ENCODE data around the gene XPR1.
"Not testable (repeated sequence)": the region's sequence is repeated elsewhere in the genome, so short reads cannot be mapped to it uniquely, and the experiment has no call there.

The XPR1 gene

DNA sequence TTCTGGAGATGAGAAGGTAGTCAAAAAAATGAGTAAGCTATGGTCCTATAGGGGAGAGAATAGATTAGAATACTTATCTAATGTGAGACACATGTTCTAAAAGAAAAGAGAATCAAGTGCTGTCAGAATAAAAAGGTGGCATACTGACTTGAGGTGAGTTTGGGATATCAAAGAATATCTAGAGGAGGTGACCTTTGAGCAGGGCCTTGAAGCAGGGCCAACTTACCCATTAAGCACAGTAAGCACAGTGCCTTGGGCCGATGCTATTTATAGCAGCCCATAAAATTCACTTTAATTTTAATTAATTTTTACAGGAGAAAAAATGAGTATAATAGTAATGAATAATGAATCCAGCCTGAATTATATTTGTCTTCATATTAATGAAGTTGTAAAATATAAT lies 92.2 kb downstream of the XPR1 start:
- DNase-seq: no peak

DNA sequence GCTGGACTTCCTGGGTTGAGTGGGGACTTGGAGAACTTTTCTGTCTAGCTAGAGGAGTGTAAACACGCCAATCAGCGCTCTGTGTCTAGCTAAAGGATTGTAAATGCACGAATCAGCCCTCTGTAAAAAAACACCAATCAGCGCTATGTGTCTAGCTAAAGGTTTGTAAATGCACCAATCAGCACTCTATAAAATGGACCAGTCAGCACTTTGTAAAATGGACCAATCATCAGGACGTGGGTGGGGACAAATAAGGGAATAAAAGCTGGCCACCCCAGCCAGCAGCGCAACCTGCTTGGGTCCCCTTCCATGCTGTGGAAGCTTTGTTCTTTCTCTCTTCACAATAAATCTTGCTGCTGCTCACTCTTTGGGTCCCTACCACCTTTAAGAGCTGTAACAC lies 94.2 kb downstream of the XPR1 start:
- DNase-seq: not testable (repeated sequence)

DNA sequence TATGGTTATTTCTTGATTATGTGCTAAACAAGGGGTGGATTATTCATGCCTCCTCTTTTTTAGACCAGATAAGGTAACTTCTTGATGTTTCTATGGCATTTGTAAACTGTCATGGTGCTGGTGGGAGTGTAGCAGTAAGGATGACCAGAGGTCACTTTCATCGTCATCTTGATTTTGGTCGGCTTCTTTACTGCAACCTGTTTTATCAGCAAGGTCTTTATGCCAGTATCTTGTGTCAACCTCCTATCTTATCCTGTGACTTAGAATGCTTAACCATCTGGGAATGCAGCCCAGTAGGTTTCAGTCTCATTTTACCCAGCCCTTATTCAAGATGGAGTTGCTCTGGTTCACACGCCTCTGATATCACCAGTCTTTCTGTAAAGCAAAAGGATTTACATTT lies 95.9 kb downstream of the XPR1 start:
- DNase-seq: not testable (repeated sequence)

DNA sequence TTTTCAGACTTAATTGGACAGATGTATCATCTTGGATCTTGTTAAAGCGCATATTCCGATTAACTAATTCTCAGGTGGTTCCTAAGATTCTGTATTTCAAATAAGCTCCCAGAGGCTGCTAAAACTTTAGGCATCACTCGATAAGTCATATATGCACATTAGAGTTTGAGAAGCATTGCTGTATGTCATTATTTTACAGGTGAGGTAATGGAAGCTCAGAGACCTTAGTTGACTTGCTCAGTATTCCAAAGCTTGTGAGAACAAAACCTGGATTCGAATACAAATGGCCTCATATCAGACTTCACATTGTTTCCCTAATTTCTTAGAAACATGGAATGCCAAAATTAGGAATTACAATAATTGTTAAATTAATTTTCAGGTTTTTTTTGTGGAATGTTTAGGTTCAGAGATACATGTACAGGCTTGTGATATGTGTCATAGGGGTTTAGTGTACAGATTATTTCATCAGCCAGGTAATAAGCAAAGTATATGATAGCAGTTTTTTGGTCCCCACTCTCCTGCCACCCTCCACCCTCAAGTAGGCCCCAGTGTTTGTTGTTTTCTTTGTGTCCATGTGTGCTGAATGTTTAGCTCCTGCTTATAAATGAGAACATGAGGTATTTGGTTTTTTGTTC lies 96.8 kb downstream of the XPR1 start:
- no peak for DNase-seq

DNA sequence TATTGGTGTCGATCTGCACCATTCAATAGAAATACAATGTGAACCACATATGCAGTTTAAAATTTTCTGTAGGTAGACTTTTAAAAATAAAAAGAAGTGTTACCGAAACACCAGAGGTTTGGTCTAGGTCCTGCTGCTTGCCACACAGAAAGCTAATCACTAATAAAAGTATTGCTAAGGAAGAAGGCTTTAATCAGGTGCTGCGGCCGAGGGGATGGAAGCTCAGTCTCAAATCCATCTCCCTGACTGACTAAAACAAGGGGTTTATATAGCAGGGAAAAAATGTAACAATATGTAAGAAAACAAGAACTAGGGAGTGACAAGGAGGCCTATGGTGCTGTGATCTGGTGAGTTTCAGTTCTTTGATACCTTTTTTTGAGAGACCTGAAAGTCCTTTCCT lies 99.3 kb downstream of the XPR1 start:
- no peak for DNase-seq

DNA sequence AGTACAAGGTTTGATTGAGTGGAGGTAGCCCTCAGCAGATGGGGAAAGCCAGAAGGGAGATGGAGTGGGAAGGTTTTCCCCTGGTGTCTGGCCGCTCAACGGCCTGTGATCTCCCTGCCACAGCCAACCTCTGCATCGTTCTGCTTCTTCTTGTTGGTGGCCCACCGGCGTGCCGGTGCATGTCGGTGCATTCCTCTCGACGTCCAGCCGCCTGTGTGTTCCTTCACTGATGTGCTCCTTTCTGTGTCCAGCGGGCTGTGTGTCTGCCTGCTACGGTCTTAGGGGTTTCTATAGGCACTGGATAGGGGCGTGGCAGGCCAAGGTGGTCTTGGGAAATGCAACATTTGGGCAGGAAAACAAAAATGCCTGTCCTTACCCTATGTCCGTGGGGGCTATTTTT lies 101.0 kb downstream of the XPR1 start:
- no peak for DNase-seq

DNA sequence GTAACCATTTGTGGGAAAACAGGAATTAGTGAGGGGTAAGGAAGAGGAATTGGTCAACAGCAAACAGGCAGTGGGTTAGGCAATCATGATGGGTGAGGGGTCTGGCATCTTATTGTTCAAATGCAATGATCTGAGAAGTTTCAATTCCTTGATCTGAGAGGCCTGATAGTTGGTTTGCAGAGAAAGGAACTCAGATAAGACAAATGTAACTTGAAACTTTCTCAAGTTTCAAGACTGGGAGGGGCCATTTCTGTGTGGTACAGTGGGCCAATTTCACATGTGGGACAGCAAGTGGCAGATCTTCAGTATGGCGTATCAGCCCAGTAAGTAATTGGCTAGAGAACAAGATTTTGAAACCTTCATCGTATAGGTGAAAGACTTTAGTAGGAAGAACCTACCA lies 102.5 kb downstream of the XPR1 start:
- DNase-seq: no peak

DNA sequence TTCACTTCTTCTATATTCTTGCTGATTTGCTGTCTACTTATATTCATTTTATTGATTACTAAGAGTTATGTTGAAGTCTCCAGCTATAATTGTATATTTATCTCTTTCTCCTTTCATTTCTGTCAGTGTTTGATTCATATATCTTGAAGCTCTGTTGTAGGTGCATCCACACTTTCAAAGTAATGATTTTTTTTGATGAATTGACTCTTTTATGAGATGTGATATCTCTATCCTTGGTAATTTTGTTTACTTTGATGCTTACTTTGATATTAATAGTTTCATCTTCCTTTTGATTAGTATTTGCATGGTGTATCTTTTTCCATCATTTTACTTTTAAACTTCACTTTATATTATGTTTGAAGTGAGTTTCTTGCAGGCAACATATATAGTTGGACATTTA lies 110.8 kb downstream of the XPR1 start:
- DNase-seq: no peak

DNA sequence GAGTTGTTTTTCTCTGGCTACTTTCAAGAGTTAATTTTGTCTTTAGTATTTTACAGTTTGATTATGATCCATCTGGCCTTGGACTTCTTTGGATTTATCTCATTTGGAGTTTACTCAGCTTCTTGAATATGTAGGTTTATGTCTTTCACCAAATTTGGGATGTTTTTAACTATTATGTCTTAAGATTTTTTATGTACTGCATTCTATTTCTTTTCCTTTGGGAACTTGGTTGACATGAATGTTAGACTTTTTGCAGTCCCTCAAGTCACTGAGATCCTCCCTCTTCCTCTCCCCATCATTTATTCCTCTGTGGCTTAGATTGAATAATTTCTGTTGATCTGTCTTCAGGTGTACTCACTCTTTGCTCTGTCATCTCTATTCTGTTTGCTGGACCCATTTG lies 112.0 kb downstream of the XPR1 start:
- no peak for DNase-seq

DNA sequence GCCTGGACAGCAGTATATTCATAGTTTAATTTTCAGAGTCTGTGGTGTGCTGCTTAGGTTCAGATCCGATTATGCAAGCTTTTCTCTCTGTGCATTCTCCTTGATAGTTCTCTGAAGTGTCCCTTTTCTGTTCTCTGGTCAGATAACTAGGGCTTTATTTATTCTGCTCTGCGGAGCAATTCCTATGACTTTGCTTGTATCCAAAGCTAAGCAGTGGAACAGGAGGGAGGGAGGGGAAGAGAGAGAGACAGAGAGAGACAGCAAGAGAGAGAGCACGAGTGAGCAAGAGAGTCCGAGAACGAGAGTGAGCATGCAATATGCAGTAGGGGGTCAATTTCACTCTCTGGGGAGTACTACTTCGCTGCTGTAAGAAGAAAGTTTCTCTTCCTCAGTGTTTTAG lies 113.3 kb downstream of the XPR1 start:
- DNase-seq: no peak

DNA sequence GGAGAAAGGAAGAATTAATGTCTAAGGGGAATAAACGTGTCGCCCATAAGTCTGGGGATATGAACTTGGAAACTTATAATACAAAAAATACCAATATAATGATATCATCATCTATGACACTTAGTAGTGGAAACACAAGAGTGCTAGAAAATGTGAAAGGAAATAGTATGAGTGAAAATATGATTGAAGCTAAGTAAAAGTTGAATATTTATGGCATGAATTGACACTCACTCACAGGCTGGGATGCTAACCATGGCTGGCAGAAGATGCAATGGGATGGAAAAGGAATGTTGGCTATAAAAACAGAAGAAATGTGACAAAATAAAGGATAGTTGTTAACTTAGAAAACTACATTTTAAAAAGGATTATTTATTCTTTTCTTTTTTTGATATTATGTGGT lies 120.1 kb downstream of the XPR1 start:
- DNase-seq: no peak

DNA sequence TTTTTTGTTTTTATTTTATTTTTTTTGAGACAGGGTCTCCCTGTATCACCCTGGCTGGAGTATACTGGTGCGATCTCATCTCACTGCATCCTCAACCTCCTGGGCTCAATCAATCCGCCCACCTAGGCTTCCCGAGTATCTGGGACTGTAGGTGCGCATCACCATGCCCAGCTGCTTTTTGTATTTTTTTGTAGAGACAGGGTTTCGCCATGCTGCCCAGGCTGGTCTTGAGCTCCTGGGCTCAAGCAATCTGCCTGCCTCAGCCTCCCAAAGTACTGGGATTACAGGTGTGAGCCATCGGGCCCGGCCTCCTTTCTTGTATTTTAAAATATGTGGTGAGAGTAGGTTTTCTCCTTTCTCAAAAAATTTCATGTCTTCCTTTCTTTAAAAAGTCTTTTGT lies 122.6 kb downstream of the XPR1 start:
- no peak for DNase-seq

DNA sequence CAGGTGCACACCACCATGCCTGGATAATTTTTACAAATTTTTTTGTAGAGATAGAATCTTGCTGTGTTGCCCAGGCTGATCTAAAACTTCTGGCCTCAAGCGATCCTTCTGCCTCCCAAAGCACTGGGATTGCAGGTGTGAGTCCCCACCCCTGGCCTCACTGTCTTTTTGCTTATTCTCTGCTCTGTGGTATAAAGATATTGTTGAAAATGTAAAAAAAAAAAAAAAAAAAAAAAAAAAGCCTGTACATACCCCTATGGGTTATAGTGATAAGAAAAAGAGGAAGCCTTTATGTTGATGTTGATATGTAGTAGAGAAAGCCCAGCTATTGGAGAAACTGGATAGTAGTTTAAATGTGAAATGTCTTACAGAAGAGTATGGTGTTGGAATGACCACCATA lies 125.8 kb downstream of the XPR1 start:
- DNase-seq: peak; percentile 88

DNA sequence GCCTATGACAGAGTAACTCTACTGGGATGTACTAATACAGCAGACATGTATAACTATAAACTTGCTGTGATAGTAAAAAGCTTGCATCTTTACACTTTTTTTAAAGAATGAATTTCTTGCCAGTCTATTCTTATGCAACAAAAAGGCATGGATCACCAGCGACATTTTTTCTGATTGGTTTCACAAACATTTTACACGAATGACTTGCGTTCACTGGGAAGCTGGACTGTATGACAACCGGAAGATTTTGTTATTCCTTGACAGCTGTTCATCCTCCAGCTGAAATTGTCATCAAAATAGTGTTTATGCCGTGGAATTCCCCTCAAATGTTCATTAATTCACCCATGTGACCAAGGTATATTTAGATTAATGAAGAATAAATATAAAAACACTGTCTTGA lies 131.0 kb downstream of the XPR1 start:
- no peak for DNase-seq

DNA sequence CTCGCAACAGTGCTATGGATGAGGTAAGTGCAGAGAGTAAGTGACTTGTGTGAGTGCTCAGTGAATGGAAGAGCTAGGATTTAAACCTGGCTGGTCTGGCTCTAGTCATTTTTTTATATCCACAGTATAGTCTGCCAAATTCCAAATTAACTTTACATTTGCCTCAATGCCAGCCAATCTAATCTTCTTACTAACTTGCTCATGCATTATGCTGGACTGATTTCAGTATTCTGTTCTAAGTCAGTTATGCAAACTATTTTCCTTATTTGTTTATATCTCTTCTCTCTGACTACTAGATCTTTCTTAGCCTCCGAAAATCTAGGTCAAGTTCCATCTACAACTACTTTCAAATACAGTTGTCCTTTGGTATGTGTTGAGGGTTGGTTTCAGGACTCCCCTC lies 133.3 kb downstream of the XPR1 start:
- no peak for DNase-seq

DNA sequence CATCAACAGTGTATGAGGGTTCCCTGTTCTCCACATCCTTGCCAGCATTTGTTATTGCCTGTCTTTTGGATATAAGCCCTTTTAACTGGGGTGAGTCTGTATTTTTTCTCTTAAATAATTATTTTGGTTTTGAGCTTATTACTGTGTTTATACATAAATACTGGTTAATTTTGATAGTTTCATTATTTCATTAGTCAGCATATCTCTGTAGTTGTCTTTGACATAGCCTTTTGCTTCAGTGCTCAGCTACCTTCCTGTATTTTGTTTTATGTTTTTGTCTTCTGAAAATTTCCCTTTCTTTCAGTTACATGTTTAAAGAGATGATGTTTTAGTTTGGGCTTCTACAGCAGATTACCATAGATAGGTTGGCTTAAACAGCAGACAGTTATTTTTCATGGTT lies 138.1 kb downstream of the XPR1 start:
- DNase-seq: no peak

DNA sequence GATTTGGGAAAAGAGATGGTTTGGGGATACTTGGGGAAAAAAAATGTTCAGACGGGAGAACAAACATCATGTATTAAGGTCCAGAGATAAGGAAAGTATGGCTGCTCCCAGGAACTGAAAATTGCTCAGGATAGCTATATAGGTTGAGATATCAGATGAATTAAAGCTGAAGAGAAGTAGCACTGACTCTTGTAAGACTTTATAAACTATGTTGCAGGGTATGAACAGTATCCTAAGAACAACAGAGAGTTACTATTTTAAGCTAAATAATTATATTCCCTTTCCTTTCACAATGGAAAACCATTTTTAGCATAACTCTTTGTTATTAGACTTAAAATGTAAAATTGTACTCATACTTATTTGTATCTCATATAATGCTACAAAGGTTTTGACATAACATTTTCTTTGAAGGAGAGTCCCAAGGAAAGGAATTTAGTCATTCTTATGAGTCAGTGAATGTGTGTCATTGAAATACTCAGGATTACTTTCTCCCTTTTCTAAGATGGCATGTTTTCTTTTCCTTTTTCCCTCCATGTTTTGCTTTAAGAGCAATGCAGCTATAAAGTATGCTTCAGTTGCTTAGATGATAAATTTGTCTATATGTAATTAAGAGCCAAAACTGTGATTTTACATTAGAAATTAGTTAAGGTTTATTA lies 141.5 kb downstream of the XPR1 start:
- no peak for DNase-seq

DNA sequence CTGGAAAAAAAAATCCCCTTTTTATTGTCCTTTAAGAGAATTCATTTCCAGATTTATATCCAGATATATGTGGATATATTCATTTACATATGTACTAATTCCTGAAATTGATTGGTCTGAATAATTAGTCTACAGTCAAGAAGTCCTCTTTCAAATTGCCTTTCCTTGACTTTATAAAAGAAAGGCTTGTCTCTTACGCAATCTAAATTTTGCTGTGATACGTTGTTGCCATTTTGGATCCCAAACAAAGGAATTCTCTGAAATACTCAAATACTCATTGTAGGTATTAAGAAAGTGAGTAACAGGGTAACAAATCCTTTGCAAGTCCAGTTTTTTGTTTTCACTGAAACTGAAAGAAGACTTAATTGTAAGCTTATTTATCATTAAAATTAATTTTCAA lies 144.0 kb downstream of the XPR1 start:
- DNase-seq: no peak

DNA sequence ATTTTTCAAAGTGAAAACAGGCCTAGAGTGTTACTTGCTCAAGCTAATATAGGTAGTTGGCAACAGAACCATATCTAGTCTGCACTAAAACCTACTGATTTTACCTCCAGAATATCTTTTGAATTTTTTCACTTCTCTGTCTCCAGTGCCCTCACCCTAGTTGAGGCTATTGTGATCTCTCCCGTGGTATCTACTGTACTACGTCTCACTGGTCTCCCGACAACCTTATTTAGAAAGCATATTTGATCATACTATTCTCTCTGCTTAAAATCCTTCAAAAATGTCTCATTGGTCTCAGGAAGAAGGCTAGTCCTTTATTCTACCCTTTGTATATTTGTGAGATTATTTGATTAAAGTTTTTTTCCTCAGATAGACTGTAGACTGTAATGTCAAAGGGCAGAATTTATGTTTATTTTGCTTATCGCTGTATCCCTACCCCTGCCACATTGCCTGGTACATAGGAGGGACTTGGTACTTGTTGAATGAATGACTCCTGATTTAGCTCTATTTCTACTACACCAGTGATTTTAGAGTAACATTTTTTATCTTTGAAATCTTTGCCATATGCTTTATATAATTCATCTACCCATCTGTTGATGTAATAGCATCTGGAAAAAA lies 145.4 kb downstream of the XPR1 start:
- no peak for DNase-seq

DNA sequence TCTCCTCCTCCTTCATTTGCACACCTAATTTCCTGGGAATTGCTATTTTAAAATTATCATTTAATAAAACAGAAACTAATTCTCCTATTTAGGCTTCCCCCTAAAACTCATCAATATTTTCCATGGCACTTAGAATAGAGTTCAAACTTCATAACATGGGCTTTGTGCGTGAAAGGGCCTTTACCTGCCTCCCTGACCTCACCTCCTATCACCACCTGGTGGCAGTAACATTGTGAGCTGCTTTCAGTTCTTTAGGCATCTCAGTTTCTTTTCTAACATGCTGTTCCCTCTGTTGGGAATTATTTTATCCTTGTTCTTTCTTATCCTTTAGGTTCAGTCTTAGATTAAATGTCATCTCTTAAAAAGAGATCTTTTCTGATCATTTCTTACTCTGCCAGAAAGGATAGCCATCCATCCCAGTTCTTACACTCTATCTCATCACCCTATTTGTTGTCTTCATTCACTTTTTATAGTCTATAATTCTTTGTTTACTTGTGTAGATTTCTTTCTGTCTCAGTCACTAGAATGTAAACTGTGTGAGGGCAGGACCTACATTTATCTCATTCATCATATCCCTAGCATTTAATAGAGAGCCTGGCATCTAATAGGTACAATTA lies 147.1 kb downstream of the XPR1 start:
- peak; percentile 26 for DNase-seq

DNA sequence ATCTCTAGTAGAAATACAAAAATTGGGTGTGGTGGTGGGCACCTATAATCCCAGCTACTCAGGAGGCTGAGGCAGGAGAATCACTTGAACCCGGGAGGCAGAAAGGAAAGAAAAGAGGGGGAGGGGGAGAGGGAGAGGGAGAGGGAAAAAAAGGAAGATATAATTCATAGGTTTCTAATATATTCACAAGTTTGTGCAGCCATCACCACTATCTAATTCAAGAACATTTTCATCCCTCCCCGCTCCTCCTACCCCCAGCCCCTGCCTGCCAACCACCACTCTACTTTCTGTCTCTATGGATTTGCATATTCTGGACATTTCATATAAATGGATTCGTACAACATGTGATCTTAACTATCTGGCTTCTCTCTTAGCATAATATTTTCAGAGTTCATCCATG lies 147.8 kb downstream of the XPR1 start:
- no peak for DNase-seq

DNA sequence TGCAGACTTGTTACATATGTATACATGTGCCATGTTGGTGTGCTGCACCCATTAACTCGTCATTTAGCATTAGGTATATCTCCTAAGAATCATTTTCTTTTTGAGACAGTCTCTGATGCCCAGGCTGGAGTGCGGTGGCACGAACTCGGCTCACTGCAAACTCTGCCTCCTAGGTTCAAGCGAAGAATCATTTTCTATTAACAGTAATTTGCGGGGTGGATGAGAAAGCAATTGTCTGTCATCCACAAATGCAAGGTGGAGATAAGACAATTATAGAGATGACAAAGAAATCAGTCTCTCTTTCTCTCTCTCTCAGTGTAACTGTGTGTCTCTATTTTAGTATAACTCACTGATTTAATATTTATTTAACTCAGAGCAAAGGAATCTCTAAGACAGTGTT lies 149.9 kb downstream of the XPR1 start:
- no peak for DNase-seq

DNA sequence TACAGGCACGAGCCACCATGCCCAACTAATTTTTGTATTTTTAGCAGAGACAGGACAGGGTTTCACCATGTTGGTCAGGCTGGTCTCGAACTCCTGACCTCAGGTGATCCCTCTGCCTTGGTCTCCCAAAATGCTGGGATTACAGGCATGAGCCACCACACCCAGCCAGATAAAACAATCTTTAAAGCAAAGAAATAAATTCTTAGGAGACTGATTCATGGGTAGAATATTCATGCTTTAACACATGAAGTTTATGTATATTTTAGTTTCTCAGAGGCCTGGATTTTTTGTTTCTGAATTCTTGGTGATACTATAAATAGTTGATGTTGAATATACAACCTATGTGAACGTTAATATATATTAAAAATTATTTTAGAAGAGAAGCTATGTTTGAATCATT lies 153.5 kb downstream of the XPR1 start:
- DNase-seq: no peak

DNA sequence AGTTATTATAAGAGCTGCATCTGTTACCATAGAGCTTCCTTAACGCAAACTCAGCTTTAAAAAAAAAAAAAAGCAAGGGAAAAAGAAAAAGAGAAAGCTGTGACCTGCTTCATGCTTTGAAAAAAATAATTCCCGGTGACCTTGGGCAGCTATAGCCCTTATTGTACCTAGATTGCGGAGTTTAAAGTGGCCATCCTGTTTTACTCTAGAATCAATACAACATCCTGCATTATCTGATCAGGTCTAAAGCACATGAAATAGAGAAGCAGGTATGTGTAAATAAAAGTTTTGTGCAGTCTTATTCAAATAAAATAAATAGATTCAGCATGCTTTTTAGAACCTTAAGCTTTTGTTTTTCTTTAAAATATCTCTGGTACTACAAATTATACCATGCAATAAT lies 154.1 kb downstream of the XPR1 start:
- no peak for DNase-seq
